CD14-positive monocyte (primary cell): ENCODE results near the gene XPO4. TPM values are rescaled to one million over a fixed set of nuclear protein-coding genes. Genes with fewer than 3 reads are reported as not detected.
"Not testable (repeated sequence)": the region's sequence is repeated elsewhere in the genome, so short reads cannot be mapped to it uniquely, and the experiment has no call there.

Experiments
- DNase-seq, 3 donors: peaks; one replicate each; pipeline ENCODE4 v3.0.0-alpha.2; 2011 to 2022
- H2AFZ ChIP-seq: 2 replicates; pipeline ENCODE4 v1.6.0; 2012; ENCODE audit warnings: mild to moderate bottlenecking, low read depth, low read length, inconsistent platforms; ENCODE audit not compliant: insufficient read depth, poor library complexity, severe bottlenecking
- H3K27ac ChIP-seq, 2 donors: 1 replicate in 1 of 2; 2 replicates in 1 of 2; pipeline ENCODE4 v1.5.1; 2012 to 2013; ENCODE audit warnings: low read length in 2 of 2, control low read depth in 1 of 2, inconsistent platforms in 1 of 2, low read depth in 1 of 2, mild to moderate bottlenecking in 1 of 2
- H3K27me3 ChIP-seq, 2 donors: one replicate each; pipeline versions ENCODE4 v1.6.0 to v1.6.1; 2011 to 2013; ENCODE audit warnings: low read length in 2 of 2; ENCODE audit not compliant: control insufficient read depth in 2 of 2, insufficient read depth in 2 of 2
- H3K36me3 ChIP-seq, 2 donors: replicated peaks in 1 of 2; 1 replicate in 1 of 2; 2 replicates in 1 of 2; pipeline versions ENCODE4 v1.5.1 to v1.6.1; 2012 to 2013; ENCODE audit warnings: low read length in 2 of 2, control low read depth in 1 of 2, inconsistent platforms in 1 of 2, mild to moderate bottlenecking in 1 of 2; ENCODE audit not compliant: insufficient read depth in 2 of 2, control insufficient read depth in 1 of 2
- H3K4me1 ChIP-seq, 2 donors: 1 replicate in 1 of 2; 2 replicates in 1 of 2; pipeline versions ENCODE4 v1.5.1 to v1.6.1; 2012 to 2013; ENCODE audit warnings: low read length in 2 of 2, control low read depth in 1 of 2, inconsistent platforms in 1 of 2, mild to moderate bottlenecking in 1 of 2, moderate library complexity in 1 of 2; ENCODE audit not compliant: insufficient read depth in 2 of 2, control insufficient read depth in 1 of 2
- H3K4me2 ChIP-seq: replicated peaks from 2 replicates; pipeline ENCODE3; 2012; ENCODE audit warnings: low read length, moderate library complexity, mild to moderate bottlenecking; ENCODE audit not compliant: poor library complexity, severe bottlenecking; ENCODE audit errors: extremely low read depth
- H3K4me3 ChIP-seq, 3 experiments: fragments of 200-600 bp in 1 of 3; sonication (generic) in 1 of 3; replicated peaks in 1 of 3; 1 replicate in 2 of 3; 2 replicates in 1 of 3; pipeline ENCODE4 v1.5.1; 2011 to 2013; ENCODE audit warnings: low read length in 3 of 3, mild to moderate bottlenecking in 3 of 3, control low read depth in 2 of 3, low read depth in 2 of 3, inconsistent platforms in 1 of 3, moderate library complexity in 1 of 3
- H3K79me2 ChIP-seq: 2 replicates; pipeline ENCODE4 v1.6.0; 2012; ENCODE audit warnings: mild to moderate bottlenecking, control low read depth, inconsistent platforms, low read length, moderate library complexity; ENCODE audit not compliant: insufficient read depth
- H3K9ac ChIP-seq: 2 replicates; pipeline ENCODE4 v1.6.0; 2017; ENCODE audit warnings: low read length, mild to moderate bottlenecking; ENCODE audit not compliant: insufficient read depth, poor library complexity, severe bottlenecking
- H3K9me3 ChIP-seq, 2 donors: replicated peaks in 1 of 2; 1 replicate in 1 of 2; 2 replicates in 1 of 2; pipeline versions ENCODE4 v1.5.1 to v1.6.1; 2012 to 2013; ENCODE audit warnings: low read length in 2 of 2, control low read depth in 1 of 2; ENCODE audit not compliant: control insufficient read depth in 1 of 2, insufficient read depth in 1 of 2
- H4K20me1 ChIP-seq: 2 replicates; pipeline ENCODE4 v1.6.0; 2012; ENCODE audit warnings: mild to moderate bottlenecking, low read length, control low read depth, moderate library complexity; ENCODE audit not compliant: insufficient read depth
- H3K27ac Mint-ChIP-seq, 7 donors: one replicate each; pipeline ENCODE4 v1.8.0; 2020; ENCODE audit warnings: mild to moderate bottlenecking in 7 of 7, mixed read lengths in 7 of 7, moderate library complexity in 6 of 7, inconsistent platforms in 2 of 7
- H3K27me3 Mint-ChIP-seq, 3 donors: one replicate each; pipeline ENCODE4 v1.8.0; 2021 to 2022; ENCODE audit warnings: low read depth in 3 of 3, mild to moderate bottlenecking in 3 of 3, mixed read lengths in 3 of 3, moderate library complexity in 3 of 3, inconsistent platforms in 1 of 3
- H3K36me3 Mint-ChIP-seq, 2 donors: one replicate each; pipeline ENCODE4 v1.8.0; 2020; ENCODE audit warnings: mixed read lengths in 2 of 2, inconsistent platforms in 1 of 2, mild to moderate bottlenecking in 1 of 2
- H3K4me1 Mint-ChIP-seq: one replicate; pipeline ENCODE4 v1.8.0; 2020; ENCODE audit warnings: mild to moderate bottlenecking, mixed read lengths
- H3K4me3 Mint-ChIP-seq, 2 donors: one replicate each; pipeline ENCODE4 v1.8.0; 2020; ENCODE audit warnings: mild to moderate bottlenecking in 2 of 2, mixed read lengths in 2 of 2, moderate library complexity in 1 of 2
- H3K9me3 Mint-ChIP-seq, 7 donors: one replicate each; pipeline ENCODE4 v1.8.0; 2020 to 2022; ENCODE audit warnings: mixed read lengths in 7 of 7, mild to moderate bottlenecking in 6 of 7, moderate library complexity in 6 of 7, inconsistent platforms in 2 of 7
- WGBS: methylation state at CpG from one replicate; pipeline ENCODE4 v1.1.5; 2013; ENCODE audit warnings: missing lambda C conversion rate; ENCODE audit not compliant: insufficient coverage; 5-methylcytosine and 5-hydroxymethylcytosine counted together
- intact Hi-C, 2 donors: fragments of 100-400 bp; cut with micrococcal nuclease; formaldehyde crosslinking; loops; one replicate each; pipeline versions ENCODE4 v1.15.0 to v1.15.1; 2023
- polyA plus RNA-seq, 3 donors: library from polyadenylated mRNA; depleted of rRNA in 1 of 3; unstranded in 2 of 3; stranded (reverse) in 1 of 3; fragments of 300-500 nt in 2 of 3; fragments of >200 nt in 1 of 3; fragmentation: Illumina TruSeq in 2 of 3; gene quantifications; 1 replicate in 2 of 3; 2 replicates in 1 of 3; pipeline ENCODE4 v1.2.3, GENCODE V29; 2012 to 2021
- TF ChIP-seq, protein P1 (sequence below): fragments of 200-600 bp; IDR thresholded peaks from one replicate; pipeline ENCODE4 v1.8.0; 2022; ENCODE audit warnings: antibody characterized with exemption, mild to moderate bottlenecking

Gene XPO4
- polyA plus RNA-seq, 3 donors = 2.9 to 4.4 (median 4.0) TPM

DNA sequence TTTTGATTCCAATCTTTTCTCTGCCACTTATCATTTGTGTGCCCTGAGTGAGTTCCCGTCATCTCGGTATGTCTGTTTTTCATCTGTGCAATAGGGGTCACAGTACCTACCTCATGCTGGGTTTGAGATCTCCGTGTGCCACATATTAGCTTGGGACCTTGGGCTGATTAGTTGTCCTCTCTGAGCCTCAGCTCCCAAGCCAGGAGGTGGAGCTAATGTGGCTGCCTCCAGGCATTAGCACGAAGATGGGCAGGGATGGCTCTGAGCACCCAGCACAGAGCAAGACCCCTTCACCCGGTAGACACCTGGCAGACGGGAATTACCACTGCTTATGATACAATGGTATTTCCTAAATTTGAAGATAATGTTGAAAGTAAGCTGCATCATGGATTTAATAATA, 35.8 kb upstream of the XPO4 start:
- Mint-ChIP-seq H3K4me1 (peaks cover 5% of the 10 kb centered on the region), H3K27me3 (peaks cover 0 to 3% (median 0%) of the 10 kb centered on the region in 3 donors), H3K4me3 (no peak overlapping the region), H3K27ac (no peak overlapping the region), H3K36me3 (no peaks in the 10 kb centered on the region), H3K9me3 (no peaks in the 10 kb centered on the region)
- DNase-seq = no peak
- intact Hi-C loops = no loop called here
- 83% methylated on average over 2 of the region's 6 CpGs for WGBS
- Histone ChIP-seq H3K27ac (no peak overlapping the region), H3K79me2 (no peaks in the 10 kb centered on the region), H2AFZ (no peak overlapping the region), H3K27me3 (no peaks in the 10 kb centered on the region), H3K4me2 (no peak overlapping the region), H3K4me1 (peaks cover 4 to 5% of the 10 kb centered on the region in 2 donors), H3K36me3 (no peaks in the 10 kb centered on the region), H3K9ac (no peak overlapping the region), H3K4me3 (no peak overlapping the region), H3K9me3 (no peaks in the 10 kb centered on the region), H4K20me1 (no peaks in the 10 kb centered on the region)
- TF ChIP-seq, protein P1, sequence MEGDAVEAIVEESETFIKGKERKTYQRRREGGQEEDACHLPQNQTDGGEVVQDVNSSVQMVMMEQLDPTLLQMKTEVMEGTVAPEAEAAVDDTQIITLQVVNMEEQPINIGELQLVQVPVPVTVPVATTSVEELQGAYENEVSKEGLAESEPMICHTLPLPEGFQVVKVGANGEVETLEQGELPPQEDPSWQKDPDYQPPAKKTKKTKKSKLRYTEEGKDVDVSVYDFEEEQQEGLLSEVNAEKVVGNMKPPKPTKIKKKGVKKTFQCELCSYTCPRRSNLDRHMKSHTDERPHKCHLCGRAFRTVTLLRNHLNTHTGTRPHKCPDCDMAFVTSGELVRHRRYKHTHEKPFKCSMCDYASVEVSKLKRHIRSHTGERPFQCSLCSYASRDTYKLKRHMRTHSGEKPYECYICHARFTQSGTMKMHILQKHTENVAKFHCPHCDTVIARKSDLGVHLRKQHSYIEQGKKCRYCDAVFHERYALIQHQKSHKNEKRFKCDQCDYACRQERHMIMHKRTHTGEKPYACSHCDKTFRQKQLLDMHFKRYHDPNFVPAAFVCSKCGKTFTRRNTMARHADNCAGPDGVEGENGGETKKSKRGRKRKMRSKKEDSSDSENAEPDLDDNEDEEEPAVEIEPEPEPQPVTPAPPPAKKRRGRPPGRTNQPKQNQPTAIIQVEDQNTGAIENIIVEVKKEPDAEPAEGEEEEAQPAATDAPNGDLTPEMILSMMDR = no peak

DNA sequence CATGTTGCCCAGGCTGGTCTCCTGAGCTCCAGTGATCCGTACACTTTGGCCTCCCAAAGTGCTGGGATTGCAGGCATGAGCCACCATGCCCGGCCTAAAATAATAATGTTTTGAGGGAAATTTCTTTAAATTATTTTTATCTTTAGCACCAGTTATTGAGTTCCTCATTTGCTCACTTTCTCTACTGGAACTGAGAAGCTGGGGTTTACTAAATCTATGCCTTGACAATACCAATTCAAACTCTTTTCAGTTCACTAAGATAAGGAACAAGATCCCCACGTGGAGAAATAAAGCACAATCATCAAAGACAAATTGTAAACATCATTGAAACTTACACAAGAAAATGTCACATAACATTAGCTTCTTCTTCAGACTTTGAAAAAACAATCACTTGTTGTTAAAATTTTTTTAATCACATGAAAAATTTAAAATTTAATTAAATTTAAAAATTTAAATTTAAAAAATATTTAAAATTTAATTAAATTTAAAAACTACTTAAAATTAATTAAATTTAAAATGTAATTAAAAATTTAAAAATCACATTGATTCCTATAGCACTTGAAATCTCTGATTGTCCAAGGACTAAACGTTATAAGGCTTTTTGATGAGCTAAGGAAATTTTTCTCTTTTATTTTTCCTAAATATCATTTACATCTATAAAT, 25.2 kb upstream of the XPO4 start:
- Histone ChIP-seq H3K9ac (no peak overlapping the region), H3K79me2 (no peaks in the 10 kb centered on the region), H3K4me2 (no peak overlapping the region), H3K27me3 (no peaks in the 10 kb centered on the region), H3K4me3 (no peak overlapping the region), H3K27ac (no peak overlapping the region), H4K20me1 (no peaks in the 10 kb centered on the region), H2AFZ (no peak overlapping the region), H3K4me1 (no peaks in the 10 kb centered on the region), H3K9me3 (no peaks in the 10 kb centered on the region), H3K36me3 (no peaks in the 10 kb centered on the region)
- no peak for DNase-seq
- no peaks in the 10 kb centered on the region for H3K9me3 Mint-ChIP-seq
- peaks cover 0 to 7% (median 4%) of the 10 kb centered on the region in 3 donors for H3K27me3 Mint-ChIP-seq
- H3K36me3 Mint-ChIP-seq = no peaks in the 10 kb centered on the region
- H3K27ac Mint-ChIP-seq = no peak overlapping the region
- intact Hi-C loops = loop anchor here in 1 of 2 donors (10.0 kb wide), 3 partner anchors 213 to 733 kb away; partner anchors contain the start of gene GJB2
- H3K4me3 Mint-ChIP-seq = no peak overlapping the region
- no CpG with 5 or more reads among the region's 4 CpGs for WGBS
- H3K4me1 Mint-ChIP-seq = no peaks in the 10 kb centered on the region
- TF ChIP-seq, protein P1 = no peak

- not testable (repeated sequence) for DNase-seq
These were observed 22.8 kb upstream of the XPO4 start for GRCh38 chr13:20925395-20925790.

More at GRCh38 chr13:20925395-20925790, 22.8 kb upstream of the XPO4 start:
- not testable (repeated sequence) for H3K27me3 Mint-ChIP-seq, H3K27ac Mint-ChIP-seq, H3K9me3 ChIP-seq, H3K4me1 ChIP-seq, H3K36me3 ChIP-seq, H3K9ac ChIP-seq, H3K9me3 Mint-ChIP-seq, H3K4me1 Mint-ChIP-seq, H3K79me2 ChIP-seq, H3K4me3 ChIP-seq, H2AFZ ChIP-seq, H3K27ac ChIP-seq, H3K4me3 Mint-ChIP-seq, H3K4me2 ChIP-seq, H4K20me1 ChIP-seq, H3K36me3 Mint-ChIP-seq, H3K27me3 ChIP-seq
- intact Hi-C loops = loop anchor here in 1 of 2 donors (10.0 kb wide), 3 partner anchors 211 to 731 kb away; partner anchors contain the start of gene GJB2
- WGBS = 50% methylated on average over 2 of the region's 13 CpGs
